SK-N-SH (cell line): ENCODE data around the gene MAGI3. TPM values are rescaled to one million over a fixed set of nuclear protein-coding genes. Genes with fewer than 3 reads are reported as not detected.

Experiments
- CTCF ChIA-PET: fragments of 300-600, 350-600 bp; formaldehyde crosslinking; extraction: SDS; loops from one replicate; lab custom pipeline; 2021; lab: Yijun Ruan, JAX
- POLR2A ChIA-PET: fragments of 350-600 bp; sonication (Branson Sonifier 250); formaldehyde crosslinking; extraction: SDS; loops from one replicate; lab custom pipeline; 2020; ENCODE audit warnings: antibody characterized with exemption, inconsistent platforms; lab: Yijun Ruan, JAX
- DNase-seq: peaks from one replicate; pipeline ENCODE4 v3.0.0; 2012
- H2AFZ ChIP-seq: fragments of 200-600 bp; sonication (generic); 2 replicates; pipeline ENCODE4 v1.8.1; 2016; ENCODE audit warnings: antibody characterized with exemption, mild to moderate bottlenecking, low read depth
- H3F3A ChIP-seq: fragments of 200-600 bp; sonication (generic); replicated peaks from 2 replicates; pipeline ENCODE3; 2016; ENCODE audit warnings: antibody characterized with exemption, mild to moderate bottlenecking; ENCODE audit not compliant: insufficient read depth
- H3K27ac ChIP-seq, 2 experiments: fragments of 200-500 bp in 1 of 2; fragments of 200-600 bp in 1 of 2; sonication (Bioruptor generic) in 1 of 2; sonication (generic), shearing (Covaris generic) in 1 of 2; 2 replicates each; pipeline versions ENCODE4 v1.5.1 to v1.6.1; 2014 to 2016; ENCODE audit warnings: low read depth in 2 of 2, inconsistent platforms in 1 of 2, low read length in 1 of 2, mild to moderate bottlenecking in 1 of 2, mixed read lengths in 1 of 2
- H3K27me3 ChIP-seq: fragments of 200-600 bp; sonication (generic), shearing (Covaris generic); 2 replicates; pipeline ENCODE4 v1.6.1; 2016; ENCODE audit warnings: mixed run types; ENCODE audit not compliant: insufficient read depth
- H3K36me3 ChIP-seq, 2 experiments: fragments of 200-500 bp in 1 of 2; fragments of 200-600 bp in 1 of 2; sonication (Bioruptor generic) in 1 of 2; sonication (generic) in 1 of 2; replicated peaks in 1 of 2; 2 replicates each; pipeline versions ENCODE3 to v1.5.1; 2014 to 2016; ENCODE audit warnings: low read length in 1 of 2, mild to moderate bottlenecking in 1 of 2; ENCODE audit not compliant: insufficient read depth in 2 of 2, control insufficient read depth in 1 of 2
- H3K4me1 ChIP-seq, 2 experiments: fragments of 200-500 bp in 1 of 2; fragments of 200-600 bp in 1 of 2; sonication (Bioruptor generic) in 1 of 2; sonication (generic), shearing (Covaris generic) in 1 of 2; 2 replicates each; pipeline versions ENCODE4 v1.5.1 to v1.6.1; 2014 to 2016; ENCODE audit warnings: low read depth in 1 of 2, low read length in 1 of 2, mixed run types in 1 of 2; ENCODE audit not compliant: insufficient read depth in 2 of 2, control insufficient read depth in 1 of 2
- H3K4me2 ChIP-seq: fragments of 200-600 bp; sonication (generic), shearing (Covaris generic); 2 replicates; pipeline ENCODE4 v1.6.1; 2017; ENCODE audit warnings: mixed run types
- H3K4me3 ChIP-seq, 2 experiments: fragments of 200-500 bp in 1 of 2; fragments of 200-600 bp in 1 of 2; sonication (Bioruptor generic) in 1 of 2; sonication (generic), shearing (Covaris generic) in 1 of 2; 2 replicates each; pipeline versions ENCODE4 v1.5.1 to v1.8.1; 2014 to 2016; ENCODE audit warnings: low read depth in 2 of 2, inconsistent platforms in 1 of 2, low read length in 1 of 2, mild to moderate bottlenecking in 1 of 2, mixed read lengths in 1 of 2, moderate library complexity in 1 of 2
- H3K79me2 ChIP-seq: fragments of 200-600 bp; sonication (generic); 2 replicates; pipeline ENCODE4 v1.8.1; 2017; ENCODE audit warnings: mild to moderate bottlenecking; ENCODE audit not compliant: insufficient read depth
- H3K9ac ChIP-seq: fragments of 200-600 bp; sonication (generic); 2 replicates; pipeline ENCODE4 v1.6.1; 2017; ENCODE audit warnings: mixed run types
- H3K9me2 ChIP-seq: fragments of 200-600 bp; sonication (generic); 2 replicates; pipeline ENCODE4 v1.6.1; 2017; ENCODE audit warnings: mixed run types
- H3K9me3 ChIP-seq: fragments of 200-600 bp; sonication (generic); 2 replicates; pipeline ENCODE4 v1.6.1; 2017; ENCODE audit warnings: mixed run types, mild to moderate bottlenecking, moderate library complexity
- H4K20me1 ChIP-seq: fragments of 200-600 bp; sonication (generic); 2 replicates; pipeline ENCODE4 v1.6.1; 2017; ENCODE audit warnings: mild to moderate bottlenecking, mixed run types; ENCODE audit not compliant: insufficient read depth
- CHD2 ChIP-seq: fragments of 150-350 bp; IDR thresholded peaks from 2 replicates; pipeline ENCODE4 v1.6.1; 2018; ENCODE audit warnings: low read length; ENCODE audit not compliant: partially characterized antibody
- CTCF ChIP-seq: fragments of 200-600 bp; sonication (generic); IDR thresholded peaks from 2 replicates; pipeline ENCODE4 v1.6.1; 2017; ENCODE audit warnings: antibody characterized with exemption, mild to moderate bottlenecking, moderate library complexity
- ELF1 ChIP-seq: IDR thresholded peaks from 2 replicates; pipeline ENCODE4 v1.4.0; 2012
- EP300 ChIP-seq, 2 experiments: IDR thresholded peaks; 2 replicates each; pipeline versions ENCODE4 v1.4.0 to v1.6.1; 2012; ENCODE audit warnings: borderline replicate concordance in 1 of 2, low read depth in 1 of 2, low read length in 1 of 2
- FOXJ3 ChIP-seq: sonication (generic); formaldehyde crosslinking; IDR thresholded peaks from 2 replicates; pipeline ENCODE4 v1.5.1; 2020; ENCODE audit warnings: mild to moderate bottlenecking, missing genetic modification reagents
- GABPA ChIP-seq: IDR thresholded peaks from 2 replicates; pipeline ENCODE4 v1.4.0; 2012; ENCODE audit warnings: low read depth, mild to moderate bottlenecking
- GATA2 ChIP-seq: sonication (generic); formaldehyde crosslinking; IDR thresholded peaks from 2 replicates; pipeline ENCODE4 v1.5.0; 2020; ENCODE audit warnings: mild to moderate bottlenecking, missing genetic modification reagents
- IRF3 ChIP-seq: fragments of 150-350 bp; IDR thresholded peaks from 2 replicates; pipeline ENCODE4 v1.6.1; 2016; ENCODE audit warnings: mild to moderate bottlenecking, low read depth, low read length
- JUND ChIP-seq: IDR thresholded peaks from 2 replicates; pipeline ENCODE4 v1.4.0; 2012
- MAX ChIP-seq: IDR thresholded peaks from 2 replicates; pipeline ENCODE4 v1.4.0; 2012; ENCODE audit warnings: low read depth
- MEF2A ChIP-seq: IDR thresholded peaks from 2 replicates; pipeline ENCODE4 v1.4.0; 2012; ENCODE audit warnings: low read depth, borderline replicate concordance
- NFIC ChIP-seq: IDR thresholded peaks from 2 replicates; pipeline ENCODE4 v1.4.0; 2012; ENCODE audit warnings: borderline replicate concordance
- PBX3 ChIP-seq: IDR thresholded peaks from 2 replicates; pipeline ENCODE4; 2012
- POLR2AphosphoS5 ChIP-seq: IDR thresholded peaks from 2 replicates; pipeline ENCODE4 v1.6.1; 2012; ENCODE audit warnings: low read depth, low read length
- RAD21 ChIP-seq: IDR thresholded peaks from 2 replicates; pipeline ENCODE4 v1.6.1; 2012; ENCODE audit warnings: mild to moderate bottlenecking, low read length
- RCOR1 ChIP-seq: fragments of 150-350 bp; IDR thresholded peaks from 2 replicates; pipeline ENCODE4 v1.6.1; 2017; ENCODE audit warnings: antibody characterized with exemption, low read length
- REST ChIP-seq: IDR thresholded peaks from 2 replicates; pipeline ENCODE4 v1.6.1; 2012; ENCODE audit warnings: mild to moderate bottlenecking, low read depth, low read length, moderate library complexity
- SIN3A ChIP-seq: IDR thresholded peaks from 2 replicates; pipeline ENCODE4 v1.6.1; 2012; ENCODE audit warnings: low read depth, mild to moderate bottlenecking, low read length, moderate library complexity, borderline replicate concordance
- SMC3 ChIP-seq: IDR thresholded peaks from 2 replicates; pipeline ENCODE4 v1.6.1; 2012; ENCODE audit warnings: low read depth, low read length, improper control_type of control experiment
- TAF1 ChIP-seq: IDR thresholded peaks from 2 replicates; pipeline ENCODE4 v1.6.1; 2012; ENCODE audit warnings: low read depth, mild to moderate bottlenecking, low read length, moderate library complexity, borderline replicate concordance
- TCF12 ChIP-seq: IDR thresholded peaks from 2 replicates; pipeline ENCODE4 v1.4.0; 2012
- TEAD4 ChIP-seq: IDR thresholded peaks from 2 replicates; pipeline ENCODE4 v1.4.0; 2012; ENCODE audit warnings: mild to moderate bottlenecking, borderline replicate concordance; ENCODE audit not compliant: insufficient read depth
- USF1 ChIP-seq: IDR thresholded peaks from 2 replicates; pipeline ENCODE4 v1.4.0; 2012; ENCODE audit warnings: low read depth, borderline replicate concordance
- ZBTB33 ChIP-seq: IDR thresholded peaks from 2 replicates; pipeline ENCODE4 v1.4.0; 2012; ENCODE audit warnings: low read depth, borderline replicate concordance
- WGBS: methylation state at CpG from one replicate; pipeline ENCODE4 v1.1.6; 2017; ENCODE audit warnings: low lambda C conversion rate; 5-methylcytosine and 5-hydroxymethylcytosine counted together
- polyA plus RNA-seq, 3 experiments: library from polyadenylated mRNA; depleted of rRNA; stranded (reverse); fragments of >200 nt; gene quantifications; 2 replicates each; pipeline ENCODE4 v1.2.3, GENCODE V29; 2012

The MAGI3 gene
- polyA plus RNA-seq, 1 of the 3 experiments (the other 2 are of a cell fraction) = 2.9 TPM

GRCh38 chr1:113538225-113538624, 147.9 kb downstream of the MAGI3 start:
- Histone ChIP-seq H4K20me1 (no peaks in the 10 kb centered on the region), H3K79me2 (peaks cover 66% of the 10 kb centered on the region), H3F3A (peaks cover 49% of the 10 kb centered on the region), H3K4me1 (peaks cover 35 to 47% of the 10 kb centered on the region in 2 experiments), H3K27ac (peak overlapping the region; percentile 53 to 93), H3K4me3 (no peak overlapping the region; a peak in 1 of 4 replicates), H3K9me3 (no peaks in the 10 kb centered on the region), H3K9me2 (no peaks in the 10 kb centered on the region), H3K9ac (no peak overlapping the region), H3K4me2 (peak overlapping the region; percentile 9; the same call in 1 of the 2 replicates), H3K27me3 (no peaks in the 10 kb centered on the region), H3K36me3 (no peaks in the 10 kb centered on the region), H2AFZ (no peak overlapping the region)
- ChIA-PET CTCF (no interaction called here), POLR2A (no interaction called here)
- DNase-seq = no peak
- WGBS = 21% methylated on average over 3 of the region's 3 CpGs
- TF ChIP-seq POLR2AphosphoS5 (peak; percentile 40; the same call in 1 of the 2 replicates), SIN3A (0 out of 2 replicates have a peak, but pooled peaks have one; percentile 33), SMC3 (no peak), TAF1 (no peak), CTCF (no peak), MEF2A (no peak), TCF12 (peak; percentile 72), ELF1 (no peak), IRF3 (no peak), RCOR1 (no peak), GABPA (no peak), RAD21 (no peak), GATA2 (no peak), JUND (peak; percentile 72), TEAD4 (no peak), REST (no peak), EP300 (IDR thresholded peaks at IDR 0.05; ENCODE audit: borderline replicate concordance in 1 of 2, low read depth in 1 of 2, low read length in 1 of 2) (peak in 1 of 2 experiments; percentile 62; a peak in 2 of 4 replicates), NFIC (peak; percentile 70), MAX (no peak), USF1 (no peak), ZBTB33 (no peak), CHD2 (no peak), PBX3 (peak; percentile 94), FOXJ3 (CRISPR knock-in tag) (no peak)
